Activated naive CD8-positive, alpha-beta T cell treated with anti-CD3 and anti-CD28 coated beads for 36 hours (primary cell): Measurements from ENCODE around the gene B4GAT1. TPM values are rescaled to one million over a fixed set of nuclear protein-coding genes. Genes with fewer than 3 reads are reported as not detected.
A peak's percentile ranks its signal among the peaks of the same experiment; 100 is the strongest.
"Not testable (repeated sequence)": the region's sequence is repeated elsewhere in the genome, so short reads cannot be mapped to it uniquely, and the experiment has no call there.

ENCODE experiments used
- DNase-seq: peaks from one replicate; pipeline ENCODE4 v3.0.0; 2021
- H3K27ac Mint-ChIP-seq: one replicate; pipeline ENCODE4 v1.8.0; 2022; ENCODE audit warnings: mild to moderate bottlenecking, moderate library complexity, mixed read lengths
- H3K27me3 Mint-ChIP-seq: one replicate; pipeline ENCODE4 v1.8.0; 2022; ENCODE audit warnings: mild to moderate bottlenecking, mixed read lengths
- H3K36me3 Mint-ChIP-seq: one replicate; pipeline ENCODE4 v1.8.0; 2021; ENCODE audit warnings: mild to moderate bottlenecking, mixed read lengths
- H3K4me1 Mint-ChIP-seq: one replicate; pipeline ENCODE4 v1.8.0; 2021; ENCODE audit warnings: mixed read lengths
- H3K4me3 Mint-ChIP-seq: one replicate; pipeline ENCODE4 v1.8.0; 2022; ENCODE audit warnings: mild to moderate bottlenecking, moderate library complexity, mixed read lengths
- H3K9me3 Mint-ChIP-seq: one replicate; pipeline ENCODE4 v1.8.0; 2022; ENCODE audit warnings: mixed read lengths
- total RNA-seq, 2 experiments: library from RNA; stranded (reverse); gene quantifications; one replicate each; pipeline ENCODE4 v1.2.3, GENCODE V29; 2021

Gene B4GAT1
- total RNA-seq, 2 experiments from 2014 or later = 9.5 to 10.0 TPM

DNA sequence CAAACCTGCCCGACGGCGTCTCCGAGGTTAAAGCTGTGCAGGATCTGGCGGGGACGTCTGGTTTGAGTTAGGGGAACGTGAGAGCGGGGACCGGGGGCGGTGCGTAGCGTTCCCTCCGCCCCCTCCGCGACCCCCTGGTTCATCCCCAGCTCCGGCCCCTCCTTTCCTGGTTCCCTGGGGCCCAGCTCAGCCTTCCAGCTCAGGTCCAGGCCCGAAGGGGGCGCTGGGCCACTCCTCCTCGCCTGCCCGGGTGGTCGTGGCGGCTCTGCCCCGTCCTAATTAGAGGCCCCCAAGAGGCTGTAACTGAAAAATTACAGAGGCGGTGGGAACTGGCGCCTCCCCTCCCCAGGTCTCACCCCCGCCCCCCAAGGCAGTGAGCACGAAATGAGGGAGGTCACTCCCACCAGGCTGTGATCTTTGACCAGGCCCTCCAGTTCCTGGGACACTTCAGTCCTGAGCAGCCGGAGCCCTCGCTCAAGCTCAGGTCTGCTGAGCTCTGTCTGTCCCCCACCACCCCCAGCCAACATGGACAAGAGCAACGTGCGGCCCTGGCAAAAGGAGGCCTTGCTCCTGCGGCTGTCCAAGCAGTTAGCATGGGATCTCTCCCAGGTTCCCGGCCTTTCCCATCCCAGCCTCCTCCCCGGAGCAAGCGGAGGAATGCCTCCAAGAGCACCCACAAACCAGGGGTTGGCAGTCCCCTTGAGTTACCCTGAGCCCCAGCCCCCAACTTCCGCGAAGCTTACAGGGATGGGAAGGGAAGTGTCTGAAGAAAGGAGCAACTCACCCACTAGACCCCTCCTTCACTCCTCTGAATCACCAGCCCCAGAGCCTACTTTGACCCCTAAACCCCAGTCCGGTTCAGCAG is 33.9 kb downstream of the B4GAT1 start:
- DNase-seq = no peak
- H3K27ac Mint-ChIP-seq = peak overlapping the region; percentile 94
- peaks cover under 1% of the 10 kb centered on the region for H3K9me3 Mint-ChIP-seq
- H3K4me1 Mint-ChIP-seq = peaks cover 44% of the 10 kb centered on the region
- no peaks in the 10 kb centered on the region for H3K36me3 Mint-ChIP-seq
- peak overlapping the region; percentile 88 for H3K4me3 Mint-ChIP-seq
- no peaks in the 10 kb centered on the region for H3K27me3 Mint-ChIP-seq

DNA sequence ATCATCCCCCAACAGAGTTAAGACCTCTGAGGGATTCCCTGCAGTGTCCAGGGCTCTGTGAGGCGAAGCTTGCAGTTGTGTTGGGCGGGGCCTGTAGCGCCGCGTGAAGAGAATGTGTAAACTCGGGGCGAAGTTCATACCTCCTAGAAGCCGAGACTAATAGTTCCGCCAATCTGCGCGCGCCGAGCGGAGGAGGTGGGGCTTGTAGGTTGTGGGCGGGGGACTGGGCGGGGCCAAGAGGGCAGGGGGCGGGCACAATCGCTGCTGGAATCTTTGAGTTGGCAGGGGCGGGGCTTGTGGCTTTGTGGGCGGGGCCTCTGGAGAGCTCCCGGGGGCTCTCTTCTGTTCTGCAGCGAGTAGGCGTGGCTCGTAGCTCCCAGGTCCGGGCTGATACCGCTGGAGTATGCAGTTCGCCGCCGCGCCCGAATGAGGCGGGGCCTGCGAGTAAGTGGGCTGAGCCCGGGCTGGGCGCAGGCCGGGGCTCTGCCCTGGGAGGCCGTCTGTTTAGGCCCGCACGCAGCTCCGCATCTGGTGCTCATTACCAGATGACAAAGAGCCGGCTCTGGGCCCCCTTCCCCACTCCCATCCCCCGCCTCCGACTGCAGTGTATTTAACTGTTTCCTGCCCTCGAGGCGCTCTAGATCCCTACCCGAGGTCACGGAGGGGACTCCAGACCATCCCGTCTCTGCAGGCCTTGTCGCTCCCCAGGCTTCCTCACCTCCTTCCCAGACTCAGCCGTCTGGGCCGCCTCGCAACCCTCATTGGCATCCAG is 34.7 kb downstream of the B4GAT1 start:
- Mint-ChIP-seq H3K4me3 (peak overlapping the region; percentile 88), H3K27me3 (no peaks in the 10 kb centered on the region), H3K4me1 (peaks cover 36% of the 10 kb centered on the region), H3K36me3 (no peaks in the 10 kb centered on the region), H3K27ac (peak overlapping the region; percentile 94), H3K9me3 (no peaks in the 10 kb centered on the region)
- peak; percentile 98 for DNase-seq

DNA sequence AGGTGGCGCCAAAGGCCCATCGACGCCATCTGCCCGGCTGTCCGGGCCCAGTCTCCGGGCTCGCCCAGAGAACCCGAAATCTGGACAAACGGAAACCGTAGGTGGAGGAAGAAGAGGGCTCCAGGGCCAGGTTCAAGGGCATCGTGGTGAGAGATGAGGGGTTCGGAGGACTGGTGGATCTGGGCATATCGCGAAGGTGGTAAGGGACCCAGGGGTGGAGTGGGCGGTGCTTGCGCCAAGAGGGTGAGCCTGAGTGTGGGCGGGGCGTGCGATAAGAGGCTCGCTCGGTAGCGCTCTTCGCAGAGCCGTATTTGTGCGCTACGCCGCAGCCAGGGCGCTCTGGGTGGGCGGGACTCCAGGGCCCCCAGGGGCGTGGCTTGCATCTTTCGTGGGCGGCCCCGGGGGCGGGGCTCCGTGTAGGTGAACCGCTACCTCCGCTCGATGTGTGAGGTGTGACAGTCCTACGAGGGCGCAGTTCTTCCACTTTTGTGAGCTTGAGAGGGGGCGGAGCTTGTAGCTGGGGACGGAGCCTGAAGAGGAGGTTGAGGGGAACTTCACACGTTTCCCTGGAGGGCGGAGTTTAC is 35.4 kb downstream of the B4GAT1 start:
- peak; percentile 97 for DNase-seq
- Mint-ChIP-seq H3K36me3 (no peaks in the 10 kb centered on the region), H3K4me3 (peak overlapping the region; percentile 88), H3K4me1 (peaks cover 30% of the 10 kb centered on the region), H3K27ac (peak overlapping the region; percentile 94), H3K9me3 (no peaks in the 10 kb centered on the region), H3K27me3 (no peaks in the 10 kb centered on the region)

DNA sequence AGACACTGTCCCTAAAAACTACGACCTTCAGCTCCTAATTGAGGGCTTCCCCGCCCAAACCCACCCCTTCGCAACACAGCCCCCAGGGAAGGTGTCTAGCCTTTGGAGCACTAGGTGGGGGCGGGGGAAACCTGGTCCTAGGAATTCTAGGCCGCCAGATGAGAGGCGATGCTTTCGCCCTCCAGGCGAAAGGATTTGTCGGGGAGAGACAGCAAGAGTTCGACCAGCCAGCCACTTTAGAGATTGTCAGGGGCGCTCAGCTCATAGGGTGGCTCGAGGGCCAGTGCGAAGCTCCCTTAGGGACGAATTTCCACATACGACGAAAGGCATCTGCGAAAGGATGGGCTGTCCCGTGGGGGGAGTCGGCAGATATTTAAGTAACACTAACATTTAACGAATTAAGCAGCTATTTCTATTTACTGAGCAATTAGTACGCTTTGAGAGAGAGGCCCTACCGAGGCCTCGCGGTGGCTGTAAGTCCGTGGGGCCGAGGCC is 35.9 kb downstream of the B4GAT1 start:
- peak overlapping the region; percentile 88 for H3K4me3 Mint-ChIP-seq
- H3K27me3 Mint-ChIP-seq = no peaks in the 10 kb centered on the region

DNA sequence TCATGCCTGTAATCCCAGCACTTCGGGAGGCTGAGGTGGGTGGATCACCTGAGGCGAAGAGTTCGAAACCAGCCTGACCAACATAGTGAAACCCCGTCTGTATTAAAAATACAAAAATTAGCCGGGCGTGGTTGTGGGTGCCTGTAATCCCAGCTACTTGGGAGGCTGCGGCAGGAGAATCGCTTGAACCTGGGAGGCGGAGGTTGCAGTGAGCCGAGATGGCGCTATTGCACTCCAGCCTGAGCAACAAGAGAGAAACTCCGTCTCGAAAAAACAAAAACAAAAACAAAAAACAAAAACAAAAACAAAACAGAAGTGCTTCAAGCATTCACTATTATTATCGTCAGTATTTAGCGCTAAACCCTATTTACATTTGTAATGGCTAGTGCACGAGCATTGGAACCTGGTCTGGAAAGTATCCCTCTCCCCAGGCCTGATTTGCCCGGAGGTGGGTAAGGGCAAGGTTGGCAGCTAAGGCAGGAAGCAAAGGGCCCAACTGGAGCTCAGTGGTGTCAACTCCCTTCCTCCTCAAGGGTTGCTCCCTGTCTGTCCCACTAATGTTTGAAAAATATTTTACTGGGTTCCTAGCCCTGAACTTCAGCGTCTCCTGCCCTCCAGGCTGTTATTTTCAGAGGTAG is 36.5 kb downstream of the B4GAT1 start:
- DNase-seq, H3K4me3 Mint-ChIP-seq, H3K9me3 Mint-ChIP-seq, H3K27ac Mint-ChIP-seq, H3K27me3 Mint-ChIP-seq, H3K36me3 Mint-ChIP-seq: not testable (repeated sequence)
- H3K4me1 Mint-ChIP-seq = peaks cover 27% of the 10 kb centered on the region

More for the DNA sequence above, 35.9 kb downstream of the B4GAT1 start:
- H3K9me3 Mint-ChIP-seq = no peaks in the 10 kb centered on the region
- H3K4me1 Mint-ChIP-seq = peaks cover 30% of the 10 kb centered on the region
- DNase-seq = no peak
- H3K27ac Mint-ChIP-seq = peak overlapping the region; percentile 94
- no peaks in the 10 kb centered on the region for H3K36me3 Mint-ChIP-seq

DNA sequence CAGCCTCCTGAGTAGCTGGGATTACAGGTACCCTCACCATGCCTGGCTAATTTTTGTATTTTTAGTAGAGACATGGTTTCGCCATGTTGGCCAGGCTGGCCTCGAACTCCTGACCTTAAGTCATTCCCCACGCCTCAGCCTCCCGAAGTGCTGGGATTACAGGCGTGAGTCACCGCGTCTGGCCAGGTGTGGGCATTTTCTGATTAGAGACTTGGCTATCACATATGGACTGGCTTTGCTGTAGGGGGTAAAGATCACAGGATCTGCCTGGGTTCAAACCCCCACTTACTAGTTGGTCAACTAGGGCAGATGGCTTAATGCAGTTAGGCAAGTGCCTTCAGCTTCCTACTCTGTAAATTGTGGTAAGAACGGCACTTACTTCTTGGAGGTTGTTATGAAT is 37.1 kb downstream of the B4GAT1 start:
- Mint-ChIP-seq H3K27me3 (no peaks in the 10 kb centered on the region), H3K9me3 (no peaks in the 10 kb centered on the region), H3K36me3 (no peaks in the 10 kb centered on the region), H3K4me1 (peaks cover 22% of the 10 kb centered on the region), H3K27ac (no peak overlapping the region), H3K4me3 (no peak overlapping the region)
- no peak for DNase-seq

DNA sequence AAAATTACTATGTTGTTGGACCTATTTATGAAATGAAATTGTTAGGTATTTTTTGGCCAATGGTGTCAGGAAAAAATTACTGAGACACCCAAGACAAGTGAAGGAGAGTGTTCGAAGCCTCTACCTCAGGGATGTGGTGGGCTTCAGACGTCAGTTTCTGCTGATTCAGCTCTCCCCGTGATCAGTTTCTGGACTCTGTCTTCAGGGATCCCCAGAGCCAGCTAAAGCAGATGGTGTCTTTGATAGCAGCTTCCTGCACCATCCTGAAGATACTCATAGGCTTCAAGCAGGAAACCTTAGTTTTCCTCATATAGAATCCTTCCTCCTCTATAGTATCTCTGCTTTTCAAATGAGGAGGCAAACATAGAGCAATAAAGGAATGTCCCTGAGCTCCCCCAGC is 38.0 kb downstream of the B4GAT1 start:
- Mint-ChIP-seq H3K4me3 (no peak overlapping the region), H3K27ac (no peak overlapping the region)

DNA sequence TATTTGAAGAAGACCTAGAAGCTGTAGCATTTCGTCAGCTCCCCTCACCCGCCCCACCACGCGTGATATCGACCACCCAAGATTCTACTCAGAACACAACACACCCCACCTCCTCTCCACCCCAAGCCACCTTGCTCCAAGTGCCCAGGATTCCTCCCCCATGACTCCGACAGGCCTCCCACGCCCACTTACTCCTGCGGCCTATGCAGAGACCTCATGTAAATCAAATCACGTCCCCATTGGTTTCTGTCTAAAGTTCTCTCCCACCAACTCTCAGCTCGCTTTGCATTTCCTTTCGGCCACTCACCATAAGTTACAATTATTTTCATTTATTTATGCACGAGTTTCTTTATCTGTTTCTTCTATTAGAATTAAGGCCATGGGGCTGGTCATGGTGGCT is 44.8 kb downstream of the B4GAT1 start:
- Mint-ChIP-seq H3K4me1 (no peaks in the 10 kb centered on the region), H3K27ac (no peak overlapping the region), H3K9me3 (no peaks in the 10 kb centered on the region), H3K27me3 (no peaks in the 10 kb centered on the region), H3K4me3 (no peak overlapping the region), H3K36me3 (no peaks in the 10 kb centered on the region)
- no peak for DNase-seq

More for the DNA sequence above, 38.0 kb downstream of the B4GAT1 start:
- H3K9me3 Mint-ChIP-seq = no peaks in the 10 kb centered on the region
- H3K4me1 Mint-ChIP-seq = peaks cover 15% of the 10 kb centered on the region
- DNase-seq = no peak
- H3K36me3 Mint-ChIP-seq = no peaks in the 10 kb centered on the region
- no peaks in the 10 kb centered on the region for H3K27me3 Mint-ChIP-seq

DNA sequence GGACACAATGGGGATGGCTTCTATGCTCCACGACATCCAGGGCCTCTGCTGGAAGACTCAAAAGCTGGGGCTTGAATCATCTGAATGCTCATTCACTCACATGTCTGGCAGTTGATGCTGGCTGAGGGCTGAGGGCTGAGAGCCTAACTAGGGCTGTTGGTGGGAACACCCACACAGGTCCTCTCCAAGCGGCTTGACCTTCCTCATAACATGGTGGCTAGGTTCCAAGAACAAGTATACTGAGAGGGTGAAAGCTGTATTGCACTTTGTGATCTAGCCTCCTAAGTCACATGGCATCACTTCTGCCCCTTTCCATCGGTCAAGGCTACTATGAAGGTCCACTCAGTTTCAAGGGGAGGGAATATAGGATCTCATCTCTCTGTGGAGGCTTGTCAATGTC is 48.2 kb downstream of the B4GAT1 start:
- Mint-ChIP-seq H3K9me3 (no peaks in the 10 kb centered on the region), H3K27ac (no peak overlapping the region), H3K27me3 (peaks cover 3% of the 10 kb centered on the region), H3K36me3 (no peaks in the 10 kb centered on the region), H3K4me3 (no peak overlapping the region), H3K4me1 (no peaks in the 10 kb centered on the region)
- DNase-seq = no peak

DNA sequence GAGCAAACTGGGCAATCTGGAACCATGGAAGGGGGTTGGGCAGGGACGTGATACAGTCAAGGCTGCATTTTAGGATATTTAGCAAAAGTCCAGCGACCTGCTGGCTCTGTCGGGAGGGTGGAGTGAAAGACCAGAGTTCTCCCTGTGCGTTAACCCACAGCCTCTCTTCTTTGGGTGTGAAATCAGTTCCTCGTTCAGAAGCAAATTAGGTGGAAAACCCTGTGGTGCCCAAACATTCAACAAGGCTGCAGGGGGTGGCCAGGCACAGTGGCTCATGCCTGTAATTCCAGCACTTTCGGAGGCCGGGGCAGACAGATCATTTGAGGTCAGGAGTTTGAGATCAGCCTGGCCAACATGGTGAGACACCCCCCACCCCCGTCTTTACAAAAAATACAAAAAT is 49.8 kb downstream of the B4GAT1 start:
- Mint-ChIP-seq H3K27ac (no peak overlapping the region), H3K36me3 (no peaks in the 10 kb centered on the region), H3K4me3 (no peak overlapping the region), H3K4me1 (peaks cover 3% of the 10 kb centered on the region), H3K9me3 (no peaks in the 10 kb centered on the region), H3K27me3 (peaks cover 13% of the 10 kb centered on the region)
- no peak for DNase-seq

Other genes with a start within 250 kb of the B4GAT1 start
- 10 to 100 TPM; 39.4 to 40.2 TPM for gene KLC2, start 89.9 kb downstream of the B4GAT1 start, total RNA-seq
- gene RAB1B, start 79.0 kb downstream of the B4GAT1 start, total RNA-seq = 100 to 1,000 TPM in 1 of 2 experiments, 10 to 100 TPM in 1; 97.6 to 102 TPM
- 1 to 10 TPM; 1.9 to 2.2 TPM for gene CNIH2, start 69.5 kb downstream of the B4GAT1 start, total RNA-seq
- gene YIF1A, start 58.5 kb downstream of the B4GAT1 start, total RNA-seq = 10 to 100 TPM; 64.1 to 72.4 TPM
- gene TMEM151A, start 55.7 kb downstream of the B4GAT1 start, total RNA-seq = not detected
- 10 to 100 TPM; 11.0 to 11.9 TPM for gene CD248, start 30.6 kb downstream of the B4GAT1 start, total RNA-seq
- gene RIN1, start 11.2 kb downstream of the B4GAT1 start, total RNA-seq = 1 to 10 TPM; 1.5 to 1.6 TPM
- gene BRMS1, start 2.5 kb downstream of the B4GAT1 start, total RNA-seq = 10 to 100 TPM; 47.5 to 48.8 TPM
- 1 to 10 TPM; 8.1 to 9.0 TPM for gene SLC29A2, start 24.1 kb upstream of the B4GAT1 start, total RNA-seq
- gene NPAS4, start 73.4 kb upstream of the B4GAT1 start, total RNA-seq = under 1 TPM in 1 of 2 experiments, not detected in 1; 0.16 TPM
- gene MRPL11, start 91.2 kb upstream of the B4GAT1 start, total RNA-seq = 100 to 1,000 TPM; 159 to 161 TPM
- gene PELI3, start 119.3 kb upstream of the B4GAT1 start, total RNA-seq = 1 to 10 TPM; 5.8 to 6.4 TPM
- gene DPP3, start 132.8 kb upstream of the B4GAT1 start, total RNA-seq = 10 to 100 TPM; 70.7 to 75.3 TPM
- gene BBS1, start 163.0 kb upstream of the B4GAT1 start, total RNA-seq = 10 to 100 TPM in 1 of 2 experiments, 1 to 10 TPM in 1; 7.7 to 13.1 TPM
- gene ZDHHC24, start 198.4 kb upstream of the B4GAT1 start, total RNA-seq = 10 to 100 TPM in 1 of 2 experiments, 1 to 10 TPM in 1; 9.6 to 10.3 TPM
- gene ACTN3, start 199.3 kb upstream of the B4GAT1 start, total RNA-seq = under 1 TPM; 0.06 to 0.12 TPM
- gene CTSF, start 221.0 kb upstream of the B4GAT1 start, total RNA-seq = 1 to 10 TPM; 1.2 to 1.4 TPM
- gene CCDC87, start 245.4 kb upstream of the B4GAT1 start, total RNA-seq = under 1 TPM; 0.16 to 0.23 TPM
- gene CCS, start 245.6 kb upstream of the B4GAT1 start, total RNA-seq = 10 to 100 TPM; 19.7 to 20.9 TPM